Panc1 (cell line): ENCODE results near the gene ITGA11. TPM values are rescaled to one million over a fixed set of nuclear protein-coding genes. Genes with fewer than 3 reads are reported as not detected.

Source experiments
- ATAC-seq: fragments of 200-7000 bp; cut with Tn5 transposase; 2 replicates; pipeline ENCODE4 v1.9.1; 2020; ENCODE audit warnings: mild to moderate bottlenecking, moderate library complexity
- BruUV-seq: library from RNA; stranded (reverse); fragments of 400-500 nt; replicated peaks from 2 replicates; lab custom pipeline; 2021; lab: Mats Ljungman, UMichigan
- CTCF ChIA-PET: fragments of 300-600 bp; sonication (Branson Sonifier 250); formaldehyde crosslinking; loops from one replicate; lab custom pipeline; 2022; ENCODE audit warnings: antibody characterized with exemption; lab: Charles Lee
- POLR2A ChIA-PET: fragments of 300-600 bp; sonication (Branson Sonifier 250); formaldehyde crosslinking; loops from one replicate; lab custom pipeline; 2022; ENCODE audit warnings: antibody characterized with exemption; lab: Charles Lee
- DNase-seq: peaks from one replicate; pipeline ENCODE4 v3.0.0-alpha.2; 2010; ENCODE audit warnings: low read depth, low spot score
- H3K27ac ChIP-seq: 2 replicates; pipeline ENCODE4 v1.5.1; 2011; ENCODE audit warnings: mild to moderate bottlenecking, low read length, inconsistent platforms
- H3K27me3 ChIP-seq: fragments of 200-500 bp; sonication (Bioruptor generic); 2 replicates; pipeline ENCODE4 v1.6.0; 2014; ENCODE audit warnings: low read length, inconsistent platforms; ENCODE audit not compliant: control insufficient read depth, insufficient read depth
- H3K36me3 ChIP-seq: fragments of 200-500 bp; sonication (Bioruptor generic); 2 replicates; pipeline ENCODE4 v1.5.1; 2014; ENCODE audit warnings: inconsistent platforms, mild to moderate bottlenecking, low read length, moderate library complexity; ENCODE audit not compliant: control insufficient read depth, insufficient read depth
- H3K4me1 ChIP-seq: 2 replicates; pipeline ENCODE4 v1.5.1; 2011; ENCODE audit warnings: inconsistent platforms, mild to moderate bottlenecking, low read length, moderate library complexity; ENCODE audit not compliant: control insufficient read depth, insufficient read depth
- H3K4me3 ChIP-seq, 2 experiments: 2 replicates each; pipeline ENCODE4 v1.5.1; 2011 to 2012; ENCODE audit warnings: low read depth in 2 of 2, low read length in 2 of 2, mild to moderate bottlenecking in 2 of 2, inconsistent platforms in 1 of 2, moderate library complexity in 1 of 2
- H3K9me3 ChIP-seq: fragments of 200-500 bp; sonication (Bioruptor generic); 2 replicates; pipeline ENCODE4 v1.5.1; 2014; ENCODE audit warnings: low read depth, mild to moderate bottlenecking, inconsistent platforms, low read length, moderate library complexity; ENCODE audit not compliant: control insufficient read depth, insufficient read depth
- POLR2AphosphoS5 ChIP-seq: IDR thresholded peaks from 2 replicates; pipeline ENCODE4 v1.6.1; 2012; ENCODE audit warnings: mild to moderate bottlenecking, low read depth, low read length, moderate library complexity
- SIN3A ChIP-seq: IDR thresholded peaks from 2 replicates; pipeline ENCODE4 v1.6.1; 2012; ENCODE audit warnings: low read depth, mild to moderate bottlenecking, low read length, moderate library complexity, borderline replicate concordance; ENCODE audit not compliant: insufficient read depth
- TCF7L2 ChIP-seq: IDR thresholded peaks from 2 replicates; pipeline ENCODE4 v1.6.1; 2011; ENCODE audit warnings: mild to moderate bottlenecking, low read depth, low read length, inconsistent platforms
- in situ Hi-C: cut with HindIII; loops from 2 replicates; pipeline ENCODE4 v1.10.0; 2016; ENCODE audit warnings: low sequenced_read_pairs, low pct_unique_long_range_greater_than_20kb
- intact Hi-C: fragments of 100-400 bp; cut with micrococcal nuclease; formaldehyde crosslinking; loops from one replicate; pipeline ENCODE4 v1.10.0; 2022; ENCODE audit not compliant: unreplicated experiment
- total RNA-seq: library from RNA; stranded (reverse); gene quantifications from one replicate; pipeline ENCODE4 v1.2.1, GENCODE V29; 2021; ENCODE audit not compliant: unreplicated experiment
- TF ChIP-seq, protein P1 (sequence below): fragments of 450-650 bp; IDR thresholded peaks from 2 replicates; pipeline ENCODE4 v1.5.1; 2017; ENCODE audit warnings: mild to moderate bottlenecking
- TF ChIP-seq, protein P2 (sequence below), 2 experiments: IDR thresholded peaks; 2 replicates each; pipeline ENCODE4 v1.6.1; 2011 to 2012; ENCODE audit warnings: low read depth in 2 of 2, control low read depth in 1 of 2, low read length in 1 of 2, mild to moderate bottlenecking in 1 of 2, moderate library complexity in 1 of 2; ENCODE audit not compliant: insufficient read depth in 1 of 2

ITGA11 gene
- total RNA-seq, 1 experiment from 2014 or later: 0.28 TPM

DNA sequence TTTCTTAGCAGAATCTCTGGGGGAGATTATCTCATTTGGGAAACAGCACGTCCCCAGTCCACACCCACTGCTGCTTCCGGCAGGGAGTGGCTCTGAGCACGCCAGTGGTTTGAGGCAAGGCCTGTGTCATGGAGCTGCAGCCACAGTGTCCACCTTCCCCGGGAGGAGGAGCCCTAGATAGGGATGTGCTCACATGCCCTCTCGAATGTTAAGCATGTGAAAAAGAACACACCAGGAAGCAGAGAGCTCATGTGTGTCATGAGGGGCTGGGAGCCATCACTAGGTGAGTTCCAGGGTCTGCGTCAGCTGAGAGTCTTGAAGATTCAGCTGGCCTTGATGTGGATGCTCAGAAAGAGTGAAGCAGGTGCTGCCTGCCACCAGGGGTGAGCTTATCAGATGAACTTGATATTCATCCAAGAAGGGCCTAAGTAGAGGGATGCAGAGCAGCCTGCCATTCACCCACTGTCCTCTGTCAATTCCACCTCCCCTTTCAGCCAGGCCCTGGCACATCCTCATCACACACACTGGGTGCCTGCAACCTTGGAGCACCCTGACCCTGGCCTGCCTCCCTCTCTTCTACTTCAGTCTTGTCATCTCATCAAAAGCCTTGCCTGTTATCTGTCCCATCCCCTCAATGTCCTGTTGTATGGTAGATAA lies 16.3 kb downstream of the ITGA11 start:
- no peaks in the 10 kb centered on the region for H3K36me3 ChIP-seq
- H3K4me3 ChIP-seq: no peak overlapping the region
- TF ChIP-seq POLR2AphosphoS5: no peak
- TF ChIP-seq, protein P1, sequence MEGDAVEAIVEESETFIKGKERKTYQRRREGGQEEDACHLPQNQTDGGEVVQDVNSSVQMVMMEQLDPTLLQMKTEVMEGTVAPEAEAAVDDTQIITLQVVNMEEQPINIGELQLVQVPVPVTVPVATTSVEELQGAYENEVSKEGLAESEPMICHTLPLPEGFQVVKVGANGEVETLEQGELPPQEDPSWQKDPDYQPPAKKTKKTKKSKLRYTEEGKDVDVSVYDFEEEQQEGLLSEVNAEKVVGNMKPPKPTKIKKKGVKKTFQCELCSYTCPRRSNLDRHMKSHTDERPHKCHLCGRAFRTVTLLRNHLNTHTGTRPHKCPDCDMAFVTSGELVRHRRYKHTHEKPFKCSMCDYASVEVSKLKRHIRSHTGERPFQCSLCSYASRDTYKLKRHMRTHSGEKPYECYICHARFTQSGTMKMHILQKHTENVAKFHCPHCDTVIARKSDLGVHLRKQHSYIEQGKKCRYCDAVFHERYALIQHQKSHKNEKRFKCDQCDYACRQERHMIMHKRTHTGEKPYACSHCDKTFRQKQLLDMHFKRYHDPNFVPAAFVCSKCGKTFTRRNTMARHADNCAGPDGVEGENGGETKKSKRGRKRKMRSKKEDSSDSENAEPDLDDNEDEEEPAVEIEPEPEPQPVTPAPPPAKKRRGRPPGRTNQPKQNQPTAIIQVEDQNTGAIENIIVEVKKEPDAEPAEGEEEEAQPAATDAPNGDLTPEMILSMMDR: no peak
- no peak for TF ChIP-seq TCF7L2
- TF ChIP-seq SIN3A: no peak
- TF ChIP-seq, protein P2, sequence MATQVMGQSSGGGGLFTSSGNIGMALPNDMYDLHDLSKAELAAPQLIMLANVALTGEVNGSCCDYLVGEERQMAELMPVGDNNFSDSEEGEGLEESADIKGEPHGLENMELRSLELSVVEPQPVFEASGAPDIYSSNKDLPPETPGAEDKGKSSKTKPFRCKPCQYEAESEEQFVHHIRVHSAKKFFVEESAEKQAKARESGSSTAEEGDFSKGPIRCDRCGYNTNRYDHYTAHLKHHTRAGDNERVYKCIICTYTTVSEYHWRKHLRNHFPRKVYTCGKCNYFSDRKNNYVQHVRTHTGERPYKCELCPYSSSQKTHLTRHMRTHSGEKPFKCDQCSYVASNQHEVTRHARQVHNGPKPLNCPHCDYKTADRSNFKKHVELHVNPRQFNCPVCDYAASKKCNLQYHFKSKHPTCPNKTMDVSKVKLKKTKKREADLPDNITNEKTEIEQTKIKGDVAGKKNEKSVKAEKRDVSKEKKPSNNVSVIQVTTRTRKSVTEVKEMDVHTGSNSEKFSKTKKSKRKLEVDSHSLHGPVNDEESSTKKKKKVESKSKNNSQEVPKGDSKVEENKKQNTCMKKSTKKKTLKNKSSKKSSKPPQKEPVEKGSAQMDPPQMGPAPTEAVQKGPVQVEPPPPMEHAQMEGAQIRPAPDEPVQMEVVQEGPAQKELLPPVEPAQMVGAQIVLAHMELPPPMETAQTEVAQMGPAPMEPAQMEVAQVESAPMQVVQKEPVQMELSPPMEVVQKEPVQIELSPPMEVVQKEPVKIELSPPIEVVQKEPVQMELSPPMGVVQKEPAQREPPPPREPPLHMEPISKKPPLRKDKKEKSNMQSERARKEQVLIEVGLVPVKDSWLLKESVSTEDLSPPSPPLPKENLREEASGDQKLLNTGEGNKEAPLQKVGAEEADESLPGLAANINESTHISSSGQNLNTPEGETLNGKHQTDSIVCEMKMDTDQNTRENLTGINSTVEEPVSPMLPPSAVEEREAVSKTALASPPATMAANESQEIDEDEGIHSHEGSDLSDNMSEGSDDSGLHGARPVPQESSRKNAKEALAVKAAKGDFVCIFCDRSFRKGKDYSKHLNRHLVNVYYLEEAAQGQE (IDR thresholded peaks at IDR 0.05; ENCODE audit: insufficient read depth in 1 of 2, low read depth in 2 of 2, low read length in 1 of 2): no peak
- DNase-seq: no peak
- BruUV-seq: no TSS peak
- no peak for ATAC-seq
- H3K9me3 ChIP-seq: no peaks in the 10 kb centered on the region
- no peak overlapping the region for H3K27ac ChIP-seq
- ChIA-PET POLR2A (no interaction called here), CTCF (no interaction called here)
- H3K27me3 ChIP-seq: no peaks in the 10 kb centered on the region
- intact Hi-C loops: no loop called here
- in situ Hi-C loops: no loop called here
- H3K4me1 ChIP-seq: no peaks in the 10 kb centered on the region

DNA sequence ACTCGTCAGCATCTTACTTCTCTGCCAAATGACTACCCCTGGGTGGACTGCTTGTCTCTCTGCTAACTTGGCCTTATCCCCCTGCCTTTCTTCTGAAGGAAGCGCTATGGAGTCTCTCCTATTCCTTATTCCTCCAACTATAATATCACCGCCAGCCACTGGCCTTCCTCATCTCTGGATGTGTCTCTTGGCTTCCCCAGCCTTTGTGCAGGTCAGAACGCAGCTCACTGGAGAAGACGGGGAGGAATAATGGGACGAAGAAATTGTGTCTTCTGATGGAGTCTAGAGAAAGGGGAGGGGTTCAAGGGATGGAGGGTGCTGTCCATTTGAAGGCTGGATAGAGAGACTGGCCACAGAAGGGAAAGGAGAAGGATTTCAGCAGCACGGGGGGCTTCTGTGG lies 16.9 kb downstream of the ITGA11 start:
- H3K27ac ChIP-seq: no peak overlapping the region
- in situ Hi-C loops (no loop called here), intact Hi-C loops (no loop called here)
- no peak for ATAC-seq
- ChIA-PET POLR2A (no interaction called here), CTCF (no interaction called here)
- H3K4me1 ChIP-seq: no peaks in the 10 kb centered on the region
- no peak for DNase-seq
- H3K9me3 ChIP-seq: no peaks in the 10 kb centered on the region
- H3K27me3 ChIP-seq: no peaks in the 10 kb centered on the region
- H3K36me3 ChIP-seq: no peaks in the 10 kb centered on the region
- no peak for TF ChIP-seq TCF7L2
- TF ChIP-seq SIN3A: no peak
- TF ChIP-seq, protein P1: no peak
- TF ChIP-seq, protein P2 (IDR thresholded peaks at IDR 0.05; ENCODE audit: insufficient read depth in 1 of 2, low read depth in 2 of 2, low read length in 1 of 2): no peak
- no peak for TF ChIP-seq POLR2AphosphoS5
- H3K4me3 ChIP-seq: no peak overlapping the region
- no TSS peak for BruUV-seq
